ENCODE measurements around the gene TRMT2B.
"Not testable (repeated sequence)": the region's sequence is repeated elsewhere in the genome, so short reads cannot be mapped to it uniquely, and the experiment has no call there.

Gene TRMT2B

DNA sequence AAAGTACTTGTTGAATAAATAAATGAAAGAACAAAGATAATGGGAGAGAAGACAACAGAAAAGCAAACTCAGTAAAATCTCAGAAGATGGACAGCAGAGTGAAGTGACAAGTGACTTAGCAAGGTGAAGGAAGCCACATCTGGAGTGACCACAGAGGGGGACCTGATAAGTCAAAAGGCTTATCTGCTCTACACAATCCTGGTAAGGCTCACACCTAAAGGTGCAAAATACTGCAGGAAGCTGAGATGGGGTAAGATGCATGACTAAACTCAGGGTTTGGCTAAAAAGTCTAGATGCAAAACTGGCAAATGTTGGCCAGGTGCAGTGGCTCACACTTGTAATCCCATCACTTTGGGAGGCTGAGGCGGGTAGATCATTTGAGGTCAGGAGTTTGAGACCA is 22.2 kb downstream of the TRMT2B start:
- H3K4me3 ChIP-seq: no peak overlapping the region
- no peaks in the 10 kb centered on the region for H3K9me3 ChIP-seq (ENCODE audit: low read depth, low read length)
- H3K27ac ChIP-seq: no peak overlapping the region
- DNase-seq (ENCODE audit: low read depth, low spot score): no peak
- TF ChIP-seq POLR2AphosphoS5 (IDR thresholded peaks at IDR 0.05; ENCODE audit: borderline replicate concordance, low read depth, low read length) (no peak), FOXP2 (optimal IDR thresholded peaks at IDR 0.05; ENCODE audit: control extremely low read depth, extremely low read length, insufficient read depth) (no peak), EZH2 (IDR thresholded peaks at IDR 0.05) (no peak)
- H3K36me3 ChIP-seq (ENCODE audit: insufficient read depth, low read length): peaks cover 3% of the 10 kb centered on the region; the same call in 1 of the 2 replicates
- no peak overlapping the region for H3K9ac ChIP-seq (ENCODE audit: insufficient read length)

DNA sequence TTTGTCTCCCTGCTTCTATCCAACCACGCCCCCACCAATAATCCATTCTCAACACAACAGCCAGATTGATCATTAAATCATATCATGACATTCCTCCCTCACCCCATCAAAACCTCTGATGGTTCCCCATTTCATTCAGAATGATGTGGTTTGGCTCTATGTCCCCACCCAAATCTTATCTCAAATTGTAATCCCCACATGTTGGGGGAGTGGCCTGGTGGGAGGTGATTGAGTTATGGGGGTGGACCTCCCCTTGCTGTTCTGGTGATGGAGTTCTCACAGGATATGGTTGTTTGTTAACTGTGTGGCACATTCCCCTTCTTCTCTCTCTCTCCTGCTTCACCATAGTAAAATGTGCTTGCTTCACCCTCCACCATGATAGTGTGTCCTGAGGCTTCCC is 23.3 kb downstream of the TRMT2B start:
- no peak overlapping the region for H3K9ac ChIP-seq (ENCODE audit: insufficient read length)
- TF ChIP-seq EZH2 (IDR thresholded peaks at IDR 0.05): no peak
- no peak for TF ChIP-seq FOXP2 (optimal IDR thresholded peaks at IDR 0.05; ENCODE audit: control extremely low read depth, extremely low read length, insufficient read depth)
- TF ChIP-seq POLR2AphosphoS5 (IDR thresholded peaks at IDR 0.05; ENCODE audit: borderline replicate concordance, low read depth, low read length): no peak

DNA sequence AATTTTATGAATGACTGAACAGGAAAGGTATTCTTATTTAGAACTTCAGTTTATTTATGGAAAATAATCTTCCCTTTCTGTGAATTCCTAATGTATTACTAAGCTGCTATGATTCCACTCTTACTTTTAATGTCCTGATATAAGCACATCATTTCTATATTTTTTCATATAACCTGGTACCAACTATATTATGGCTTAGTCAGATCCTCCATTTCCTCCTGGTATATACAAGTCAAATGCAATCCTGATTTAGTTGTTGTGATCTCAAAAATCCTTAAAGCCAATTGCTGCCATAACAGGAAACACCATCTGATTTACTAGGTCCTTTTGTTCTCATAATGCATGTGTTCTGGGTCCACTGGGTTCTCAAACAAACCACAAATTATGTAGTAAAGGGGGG is 26.8 kb downstream of the TRMT2B start:
- no peaks in the 10 kb centered on the region for H3K9me3 ChIP-seq (ENCODE audit: low read depth, low read length)
- no peak overlapping the region for H3K4me3 ChIP-seq
- TF ChIP-seq EZH2 (IDR thresholded peaks at IDR 0.05): no peak
- TF ChIP-seq FOXP2 (optimal IDR thresholded peaks at IDR 0.05; ENCODE audit: control extremely low read depth, extremely low read length, insufficient read depth): no peak
- no peak for TF ChIP-seq POLR2AphosphoS5 (IDR thresholded peaks at IDR 0.05; ENCODE audit: borderline replicate concordance, low read depth, low read length)
- H3K9ac ChIP-seq (ENCODE audit: insufficient read length): no peak overlapping the region
- H3K36me3 ChIP-seq (ENCODE audit: insufficient read depth, low read length): peaks cover 6% of the 10 kb centered on the region; the same call in 1 of the 2 replicates
- no peak overlapping the region for H3K27ac ChIP-seq
- DNase-seq (ENCODE audit: low read depth, low spot score): no peak

More for the DNA sequence above, 23.3 kb downstream of the TRMT2B start:
- Histone ChIP-seq H3K27ac (no peak overlapping the region), H3K9me3 (ENCODE audit: low read depth, low read length) (no peaks in the 10 kb centered on the region), H3K36me3 (ENCODE audit: insufficient read depth, low read length) (peaks cover 3% of the 10 kb centered on the region; the same call in 1 of the 2 replicates), H3K4me3 (no peak overlapping the region)
- no peak for DNase-seq (ENCODE audit: low read depth, low spot score)

DNA sequence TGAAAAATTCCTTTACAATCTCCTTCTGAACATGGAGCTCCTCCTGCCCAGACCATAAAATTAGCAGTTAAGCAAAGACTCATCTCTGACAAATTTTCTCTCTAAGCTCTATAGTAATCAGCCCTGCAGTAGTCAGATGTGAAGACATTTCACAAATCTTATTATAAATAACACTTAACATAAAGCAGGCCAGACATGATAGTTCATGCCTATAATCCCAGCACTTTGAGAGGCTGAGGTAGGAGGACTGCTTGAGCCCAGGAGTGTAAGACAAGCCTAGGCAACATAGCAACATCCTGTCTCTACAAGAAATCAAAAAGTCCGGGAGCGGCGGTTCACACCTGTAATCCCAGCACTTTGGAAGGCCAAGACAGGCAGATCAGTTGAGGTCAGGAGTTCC is 29.9 kb downstream of the TRMT2B start:
- no peak overlapping the region for H3K9ac ChIP-seq (ENCODE audit: insufficient read length)
- no peak overlapping the region for H3K27ac ChIP-seq
- no peaks in the 10 kb centered on the region for H3K9me3 ChIP-seq (ENCODE audit: low read depth, low read length)
- no peak for DNase-seq (ENCODE audit: low read depth, low spot score)
- TF ChIP-seq POLR2AphosphoS5 (IDR thresholded peaks at IDR 0.05; ENCODE audit: borderline replicate concordance, low read depth, low read length) (no peak), EZH2 (IDR thresholded peaks at IDR 0.05) (no peak), FOXP2 (optimal IDR thresholded peaks at IDR 0.05; ENCODE audit: control extremely low read depth, extremely low read length, insufficient read depth) (no peak)
- peaks cover 12% of the 10 kb centered on the region; the same call in 1 of the 2 replicates for H3K36me3 ChIP-seq (ENCODE audit: insufficient read depth, low read length)
- H3K4me3 ChIP-seq: no peak overlapping the region

DNA sequence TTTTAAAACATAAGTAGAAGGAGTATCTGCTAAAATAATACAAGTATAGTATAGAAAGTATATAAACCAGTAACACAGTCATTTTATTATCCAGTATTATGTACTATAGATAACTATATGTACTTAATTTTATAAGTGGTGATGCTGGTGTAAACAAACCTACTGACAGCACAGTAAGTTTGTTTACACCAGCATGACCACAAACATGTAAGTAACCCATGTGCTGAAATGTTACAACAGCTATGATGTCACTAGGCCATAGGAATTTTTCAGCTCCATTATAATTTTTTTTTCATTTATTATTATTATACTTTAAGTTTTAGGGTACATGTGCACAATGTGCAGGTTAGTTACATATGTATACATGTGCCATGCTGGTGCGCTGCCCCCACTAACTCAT is 39.9 kb downstream of the TRMT2B start:
- peaks cover 18% of the 10 kb centered on the region for H3K36me3 ChIP-seq (ENCODE audit: insufficient read depth, low read length)
- not testable (repeated sequence) for H3K27ac ChIP-seq; H3K9ac ChIP-seq (ENCODE audit: insufficient read length); H3K4me3 ChIP-seq; H3K9me3 ChIP-seq (ENCODE audit: low read depth, low read length); DNase-seq (ENCODE audit: low read depth, low spot score)

DNA sequence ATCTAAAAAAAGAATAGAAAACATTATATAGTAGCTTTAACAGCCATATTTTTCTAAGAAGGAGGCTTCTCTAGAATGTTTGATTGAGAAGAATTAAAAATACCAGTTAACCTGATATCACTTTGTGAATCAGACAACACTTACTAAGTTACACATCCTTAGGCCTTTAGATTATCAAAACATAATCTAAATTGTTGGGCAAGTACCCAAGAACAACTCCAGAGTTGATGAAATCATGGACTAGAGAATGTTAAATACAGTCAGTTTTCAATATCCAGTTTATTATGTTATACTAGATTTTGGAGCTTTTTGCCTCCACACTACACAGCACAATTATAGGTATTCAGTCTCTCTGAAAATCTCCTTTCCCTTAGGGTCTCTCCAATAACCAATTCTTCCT is 42.8 kb downstream of the TRMT2B start:
- no peak for DNase-seq (ENCODE audit: low read depth, low spot score)
- peaks cover 8% of the 10 kb centered on the region; the same call in 1 of the 2 replicates for H3K36me3 ChIP-seq (ENCODE audit: insufficient read depth, low read length)
- no peaks in the 10 kb centered on the region for H3K9me3 ChIP-seq (ENCODE audit: low read depth, low read length)
- no peak overlapping the region for H3K4me3 ChIP-seq
- TF ChIP-seq EZH2 (IDR thresholded peaks at IDR 0.05): no peak
- no peak for TF ChIP-seq POLR2AphosphoS5 (IDR thresholded peaks at IDR 0.05; ENCODE audit: borderline replicate concordance, low read depth, low read length)
- no peak for TF ChIP-seq FOXP2 (optimal IDR thresholded peaks at IDR 0.05; ENCODE audit: control extremely low read depth, extremely low read length, insufficient read depth)
- H3K9ac ChIP-seq (ENCODE audit: insufficient read length): no peak overlapping the region
- no peak overlapping the region for H3K27ac ChIP-seq

DNA sequence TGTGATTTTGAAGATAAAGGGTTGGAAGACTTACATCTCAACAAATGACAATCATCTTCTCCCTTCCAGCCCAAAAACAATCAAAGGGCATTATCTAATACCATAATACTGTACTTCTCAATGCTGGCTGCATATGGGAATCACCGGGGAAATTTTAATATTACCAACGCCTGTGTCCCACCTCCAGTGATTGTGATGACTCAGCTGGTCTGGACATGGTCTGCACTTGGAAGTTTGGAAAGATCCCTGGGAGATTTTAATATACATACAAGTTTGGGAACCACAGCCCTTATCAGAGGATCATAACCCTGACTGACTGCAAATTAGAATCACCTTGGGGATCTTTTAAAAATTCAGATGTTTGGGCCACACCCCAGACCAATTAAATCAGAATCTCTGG is 52.5 kb downstream of the TRMT2B start:
- no peaks in the 10 kb centered on the region; the same call in 1 of the 2 replicates for H3K36me3 ChIP-seq (ENCODE audit: insufficient read depth, low read length)
- DNase-seq (ENCODE audit: low read depth, low spot score): no peak
- TF ChIP-seq EZH2 (IDR thresholded peaks at IDR 0.05) (no peak), FOXP2 (optimal IDR thresholded peaks at IDR 0.05; ENCODE audit: control extremely low read depth, extremely low read length, insufficient read depth) (no peak), POLR2AphosphoS5 (IDR thresholded peaks at IDR 0.05; ENCODE audit: borderline replicate concordance, low read depth, low read length) (no peak)
- H3K9ac ChIP-seq (ENCODE audit: insufficient read length): no peak overlapping the region
- H3K27ac ChIP-seq: no peak overlapping the region
- no peaks in the 10 kb centered on the region for H3K9me3 ChIP-seq (ENCODE audit: low read depth, low read length)
- no peak overlapping the region for H3K4me3 ChIP-seq

DNA sequence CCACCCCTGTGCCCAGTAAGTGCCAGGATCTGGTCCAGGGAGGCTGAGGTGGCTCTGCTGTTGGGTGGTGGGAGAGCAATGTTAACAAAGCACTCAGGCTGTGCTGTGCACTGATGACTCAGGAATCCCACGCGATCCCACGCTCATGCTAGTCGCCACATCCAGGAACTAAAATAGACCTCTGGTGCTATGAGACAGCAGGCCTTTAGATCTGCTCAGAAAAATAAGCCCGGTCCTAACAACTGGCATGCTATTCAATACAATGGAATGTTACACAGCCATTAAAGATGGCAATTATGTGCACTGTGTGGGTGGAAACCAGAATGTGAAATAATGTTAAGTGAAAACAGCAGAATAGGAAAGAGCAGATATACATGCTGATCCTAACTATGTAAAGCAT is 56.4 kb downstream of the TRMT2B start:
- H3K9me3 ChIP-seq (ENCODE audit: low read depth, low read length): no peaks in the 10 kb centered on the region
- H3K9ac ChIP-seq (ENCODE audit: insufficient read length): no peak overlapping the region
- no peak for DNase-seq (ENCODE audit: low read depth, low spot score)
- H3K27ac ChIP-seq: no peak overlapping the region
- H3K4me3 ChIP-seq: no peak overlapping the region
- TF ChIP-seq FOXP2 (optimal IDR thresholded peaks at IDR 0.05; ENCODE audit: control extremely low read depth, extremely low read length, insufficient read depth) (no peak), POLR2AphosphoS5 (IDR thresholded peaks at IDR 0.05; ENCODE audit: borderline replicate concordance, low read depth, low read length) (no peak), EZH2 (IDR thresholded peaks at IDR 0.05) (no peak)
- H3K36me3 ChIP-seq (ENCODE audit: insufficient read depth, low read length): no peaks in the 10 kb centered on the region; the same call in 1 of the 2 replicates

Data from SK-N-MC (cell line).